GM12878 (cell line): ENCODE measurements around the gene CPLX1. TPM values are rescaled to one million over a fixed set of nuclear protein-coding genes. Genes with fewer than 3 reads are reported as not detected.

Experiments used
- ATAC-seq: fragments of 200-7000 bp; cut with Tn5 transposase; 3 replicates; pipeline ENCODE4 v1.9.1; 2020; ENCODE audit warnings: mild to moderate bottlenecking, moderate library complexity
- BruUV-seq: library from RNA; stranded (reverse); fragments of 400-500 nt; replicated peaks from 2 replicates; lab custom pipeline; 2021; lab: Mats Ljungman, UMichigan
- CTCF ChIA-PET: fragments of 300-600 bp; sonication (Branson Sonifier 250); formaldehyde crosslinking; extraction: SDS; loops from one replicate; lab custom pipeline; 2021; ENCODE audit warnings: inconsistent platforms; lab: Yijun Ruan, JAX
- POLR2A ChIA-PET: fragments of 350-600 bp; formaldehyde crosslinking; extraction: SDS; loops from one replicate; lab custom pipeline; 2021; ENCODE audit warnings: inconsistent platforms; lab: Charles Lee
- RAD21 ChIA-PET: fragments of 300-600 bp; sonication (Branson Sonifier 250); formaldehyde crosslinking; loops from one replicate; lab custom pipeline; 2023; ENCODE audit warnings: antibody characterized with exemption; ENCODE audit not compliant: unreplicated experiment; lab: Charles Lee
- SMC1A ChIA-PET: fragments of 300-600 bp; sonication (Branson Sonifier 250); formaldehyde crosslinking; loops from one replicate; lab custom pipeline; 2023; ENCODE audit not compliant: unreplicated experiment, uncharacterized antibody; lab: Charles Lee
- DNase-seq: peaks from one replicate; pipeline ENCODE4 v3.0.0-alpha.2; 2011; ENCODE audit warnings: low read depth, low spot score
- FAIRE-seq: peaks from 3 replicates; lab custom pipeline; 2011; peaks lifted over from hg19 to GRCh38; lab: Jason Lieb, UNC
- H2AFZ ChIP-seq: 2 replicates; pipeline ENCODE4 v1.6.0; 2011; ENCODE audit warnings: low read depth, low read length, control low read depth; ENCODE audit not compliant: control insufficient read depth
- H3K27ac ChIP-seq: 2 replicates; pipeline ENCODE4 v1.5.1; 2011; ENCODE audit warnings: control low read depth; ENCODE audit not compliant: control insufficient read depth, insufficient read depth
- H3K27me3 ChIP-seq, 2 experiments: replicated peaks in 1 of 2; 2 replicates each; pipeline versions ENCODE4 v1.6.0 to v1.6.1; 2011; ENCODE audit warnings: low read length in 1 of 2; ENCODE audit not compliant: control insufficient read depth in 2 of 2, insufficient read depth in 2 of 2
- H3K36me3 ChIP-seq, 2 experiments: 2 replicates each; pipeline ENCODE4 v1.5.1; 2011; ENCODE audit warnings: low read length in 1 of 2; ENCODE audit not compliant: control insufficient read depth in 2 of 2, insufficient read depth in 2 of 2
- H3K4me1 ChIP-seq: 2 replicates; pipeline ENCODE4 v1.6.1; 2011; ENCODE audit warnings: mild to moderate bottlenecking, low read length, moderate library complexity, mixed read lengths; ENCODE audit not compliant: control insufficient read depth, insufficient read depth
- H3K4me2 ChIP-seq: 2 replicates; pipeline ENCODE4 v1.6.0; 2011; ENCODE audit warnings: control low read depth; ENCODE audit not compliant: control insufficient read depth, insufficient read depth
- H3K4me3 ChIP-seq: fragments of 200-600 bp; sonication (generic); 2 replicates; pipeline ENCODE4 v1.5.1; 2016
- H3K79me2 ChIP-seq: 2 replicates; pipeline ENCODE4 v1.6.0; 2011; ENCODE audit warnings: low read length; ENCODE audit not compliant: control insufficient read depth, insufficient read depth
- H3K9ac ChIP-seq: 2 replicates; pipeline ENCODE4 v1.8.0; 2011; ENCODE audit warnings: low read length, control low read depth, mixed read lengths; ENCODE audit not compliant: control insufficient read depth, insufficient read depth
- H3K9me3 ChIP-seq: replicated peaks from 3 replicates; pipeline ENCODE4 v1.5.1; 2011; ENCODE audit warnings: mild to moderate bottlenecking, low read length; ENCODE audit not compliant: control insufficient read depth, insufficient read depth
- H4K20me1 ChIP-seq: 2 replicates; pipeline ENCODE4 v1.6.0; 2011; ENCODE audit not compliant: control insufficient read depth, insufficient read depth
- ATF7 ChIP-seq: fragments of 450-650 bp; IDR thresholded peaks from 2 replicates; pipeline ENCODE4 v1.6.1; 2016; ENCODE audit warnings: low read depth, mild to moderate bottlenecking
- BACH1 ChIP-seq: fragments of 450-650 bp; IDR thresholded peaks from 2 replicates; pipeline ENCODE4 v1.6.1; 2017; ENCODE audit warnings: mild to moderate bottlenecking, borderline replicate concordance
- BCL11A ChIP-seq: IDR thresholded peaks from 2 replicates; pipeline ENCODE4 v1.6.1; 2011; ENCODE audit warnings: low read depth, low read length
- CBX3 ChIP-seq: fragments of 200-600 bp; sonication (generic); IDR thresholded peaks from 2 replicates; pipeline ENCODE4 v1.6.1; 2016; ENCODE audit warnings: low read depth, borderline replicate concordance
- GATAD2B ChIP-seq: fragments of 450-650 bp; conservative IDR thresholded peaks from 2 replicates; pipeline ENCODE4 v1.6.1; 2017; ENCODE audit warnings: low read depth, mild to moderate bottlenecking, moderate library complexity
- IKZF2 ChIP-seq, 2 experiments: fragments of 450-650 bp; IDR thresholded peaks; 2 replicates each; pipeline ENCODE4 v1.6.1; 2017; ENCODE audit warnings: mild to moderate bottlenecking in 2 of 2, moderate library complexity in 2 of 2
- KLF5 ChIP-seq: fragments of 450-650 bp; IDR thresholded peaks from 2 replicates; pipeline ENCODE4 v1.6.1; 2014; ENCODE audit warnings: mild to moderate bottlenecking; ENCODE audit not compliant: partially characterized antibody
- MTA2 ChIP-seq: fragments of 450-650 bp; IDR thresholded peaks from 2 replicates; pipeline ENCODE4 v1.6.1; 2016; ENCODE audit warnings: low read depth, mild to moderate bottlenecking, moderate library complexity
- NFIC ChIP-seq: IDR thresholded peaks from 2 replicates; pipeline ENCODE4 v1.6.1; 2012; ENCODE audit warnings: low read depth, mild to moderate bottlenecking, inconsistent platforms, low read length, moderate library complexity
- NR2C2 ChIP-seq: IDR thresholded peaks from 2 replicates; pipeline ENCODE4 v1.6.1; 2011; ENCODE audit warnings: borderline replicate concordance, low read depth; ENCODE audit not compliant: control insufficient read depth, insufficient read length
- PAX5 ChIP-seq: IDR thresholded peaks from 2 replicates; pipeline ENCODE4 v1.6.1; 2011; ENCODE audit warnings: low read depth, low read length, borderline replicate concordance
- SMAD5 ChIP-seq: IDR thresholded peaks from 2 replicates; pipeline ENCODE4 v1.6.1; 2016; ENCODE audit warnings: antibody characterized with exemption, low read depth
- SREBF2 ChIP-seq: IDR thresholded peaks from 2 replicates; pipeline ENCODE4 v1.6.1; 2012; ENCODE audit warnings: mild to moderate bottlenecking, low read length
- WGBS: methylation state at CpG from one replicate; pipeline ENCODE4 v1.1.6; 2016; ENCODE audit warnings: low lambda C conversion rate; ENCODE audit not compliant: insufficient replicate concordance, insufficient coverage; ENCODE audit errors: missing lambda C conversion rate; 5-methylcytosine and 5-hydroxymethylcytosine counted together
- in situ Hi-C: fragments of 300-500 bp; cut with MboI; formaldehyde crosslinking; loops from 9 replicates; pipeline ENCODE4 v1.14.3; 2018; ENCODE audit warnings: mixed read lengths
- intact Hi-C: fragments of 100-400 bp; cut with micrococcal nuclease; formaldehyde crosslinking; loops from one replicate; pipeline ENCODE4 v1.14.2; 2022; ENCODE audit not compliant: unreplicated experiment
- polyA plus RNA-seq, 11 experiments: library from polyadenylated mRNA; depleted of rRNA in 4 of 11; unstranded in 6 of 11; stranded (reverse) in 5 of 11; fragments of >200 nt; fragmentation: Nextera tagmentation in 4 of 11; fragmentation: Illumina TruSeq in 1 of 11; extraction: Ambion mirVana in 4 of 11; extraction: Trizol in 1 of 11; gene quantifications; 1 replicate in 1 of 11; 2 replicates in 10 of 11; pipeline versions ENCODE4 v1.2.1 to v1.2.3, GENCODE V29; 2011 to 2016; ENCODE audit warnings: inconsistent platforms in 2 of 11, missing spikeins in 2 of 11, low read depth in 1 of 11
- total RNA-seq, 4 experiments: library from RNA; depleted of rRNA in 3 of 4; stranded (reverse); fragments of >200 nt in 3 of 4; fragmentation: Illumina TruSeq in 1 of 4; extraction: Trizol in 1 of 4; gene quantifications; 2 replicates each; pipeline versions ENCODE4 v1.2.1 to v1.2.3, GENCODE V29; 2013 to 2021
- TF ChIP-seq, protein P1 (sequence below): fragments of 450-650 bp; IDR thresholded peaks from 2 replicates; pipeline ENCODE4 v1.6.1; 2018; ENCODE audit warnings: borderline replicate concordance, mild to moderate bottlenecking; ENCODE audit not compliant: partially characterized antibody
- TF ChIP-seq, protein P2 (sequence below): IDR thresholded peaks from 2 replicates; pipeline ENCODE4 v1.6.1; 2011; ENCODE audit warnings: low read depth, mild to moderate bottlenecking, low read length, moderate library complexity, borderline replicate concordance; ENCODE audit errors: extremely low read depth
- TF ChIP-seq, protein P3 (sequence below): fragments of 450-650 bp; IDR thresholded peaks from 2 replicates; pipeline ENCODE4 v1.6.1; 2017; ENCODE audit warnings: antibody characterized with exemption, mild to moderate bottlenecking, moderate library complexity

CPLX1 gene
- total and polyA plus RNA-seq, 10 of the 15 experiments (the other 5 are each of a cell fraction or from before 2014, with no cell fraction given), result 0.04 to 1.2 (median 0.13) TPM; not detected in 5

DNA sequence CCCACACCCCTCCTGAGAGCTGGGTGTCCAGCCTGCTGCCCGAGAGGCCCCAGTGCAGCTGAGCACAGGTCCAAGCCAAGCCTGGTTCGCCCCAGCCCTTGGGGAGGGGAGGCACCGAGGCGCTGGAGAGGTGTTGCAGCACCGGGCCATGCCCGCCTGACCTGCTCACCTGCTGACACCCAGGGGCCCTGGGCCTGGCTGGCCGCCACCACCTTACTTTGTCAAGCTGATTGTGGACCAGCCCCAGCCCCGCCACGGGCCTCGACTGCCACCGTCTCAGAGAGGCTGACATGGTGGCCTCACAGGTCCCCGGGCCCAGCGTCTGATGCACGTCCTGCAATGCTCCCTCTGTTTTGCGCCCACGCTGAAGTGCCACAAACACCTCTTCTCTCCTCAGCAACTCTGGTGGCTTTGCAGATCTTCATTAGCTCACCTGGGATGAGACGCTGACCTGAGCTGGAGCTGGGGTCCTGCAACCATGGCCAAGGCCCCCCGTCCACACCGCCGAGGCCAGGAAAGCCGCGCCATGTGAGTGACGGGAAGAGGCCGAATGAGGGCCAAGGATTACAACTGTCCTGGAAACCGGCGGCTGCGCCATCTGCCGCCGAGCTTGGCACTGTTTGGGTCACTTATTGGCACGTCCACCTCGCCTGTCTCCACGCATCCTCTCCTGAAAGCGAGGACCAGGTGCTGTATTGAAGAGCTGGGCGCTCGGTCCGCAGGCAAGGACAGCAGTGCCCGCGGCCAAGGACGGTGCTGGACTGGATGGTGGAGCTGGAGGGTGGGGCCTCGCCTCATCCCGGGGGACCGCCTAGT lies 7.6 kb downstream of the CPLX1 start:
- 55% methylated on average over 42 of the region's 42 CpGs for WGBS
- TF ChIP-seq, protein P1, sequence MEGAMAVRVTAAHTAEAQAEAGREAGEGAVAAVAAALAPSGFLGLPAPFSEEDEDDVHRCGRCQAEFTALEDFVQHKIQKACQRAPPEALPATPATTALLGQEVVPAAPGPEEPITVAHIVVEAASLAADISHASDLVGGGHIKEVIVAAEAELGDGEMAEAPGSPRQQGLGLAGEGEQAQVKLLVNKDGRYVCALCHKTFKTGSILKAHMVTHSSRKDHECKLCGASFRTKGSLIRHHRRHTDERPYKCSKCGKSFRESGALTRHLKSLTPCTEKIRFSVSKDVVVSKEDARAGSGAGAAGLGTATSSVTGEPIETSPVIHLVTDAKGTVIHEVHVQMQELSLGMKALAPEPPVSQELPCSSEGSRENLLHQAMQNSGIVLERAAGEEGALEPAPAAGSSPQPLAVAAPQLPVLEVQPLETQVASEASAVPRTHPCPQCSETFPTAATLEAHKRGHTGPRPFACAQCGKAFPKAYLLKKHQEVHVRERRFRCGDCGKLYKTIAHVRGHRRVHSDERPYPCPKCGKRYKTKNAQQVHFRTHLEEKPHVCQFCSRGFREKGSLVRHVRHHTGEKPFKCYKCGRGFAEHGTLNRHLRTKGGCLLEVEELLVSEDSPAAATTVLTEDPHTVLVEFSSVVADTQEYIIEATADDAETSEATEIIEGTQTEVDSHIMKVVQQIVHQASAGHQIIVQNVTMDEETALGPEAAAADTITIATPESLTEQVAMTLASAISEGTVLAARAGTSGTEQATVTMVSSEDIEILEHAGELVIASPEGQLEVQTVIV, result no peak
- TF ChIP-seq, protein P2, sequence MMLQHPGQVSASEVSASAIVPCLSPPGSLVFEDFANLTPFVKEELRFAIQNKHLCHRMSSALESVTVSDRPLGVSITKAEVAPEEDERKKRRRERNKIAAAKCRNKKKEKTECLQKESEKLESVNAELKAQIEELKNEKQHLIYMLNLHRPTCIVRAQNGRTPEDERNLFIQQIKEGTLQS, result no peak
- TF ChIP-seq PAX5 (no peak), CBX3 (no peak), GATAD2B (no peak), SREBF2 (no peak), BCL11A (no peak), NR2C2 (no peak), KLF5 (no peak), NFIC (no peak), ATF7 (no peak), MTA2 (no peak), SMAD5 (no peak), IKZF2 (IDR thresholded peaks at IDR 0.05) (no peak), BACH1 (no peak)
- TF ChIP-seq, protein P3, sequence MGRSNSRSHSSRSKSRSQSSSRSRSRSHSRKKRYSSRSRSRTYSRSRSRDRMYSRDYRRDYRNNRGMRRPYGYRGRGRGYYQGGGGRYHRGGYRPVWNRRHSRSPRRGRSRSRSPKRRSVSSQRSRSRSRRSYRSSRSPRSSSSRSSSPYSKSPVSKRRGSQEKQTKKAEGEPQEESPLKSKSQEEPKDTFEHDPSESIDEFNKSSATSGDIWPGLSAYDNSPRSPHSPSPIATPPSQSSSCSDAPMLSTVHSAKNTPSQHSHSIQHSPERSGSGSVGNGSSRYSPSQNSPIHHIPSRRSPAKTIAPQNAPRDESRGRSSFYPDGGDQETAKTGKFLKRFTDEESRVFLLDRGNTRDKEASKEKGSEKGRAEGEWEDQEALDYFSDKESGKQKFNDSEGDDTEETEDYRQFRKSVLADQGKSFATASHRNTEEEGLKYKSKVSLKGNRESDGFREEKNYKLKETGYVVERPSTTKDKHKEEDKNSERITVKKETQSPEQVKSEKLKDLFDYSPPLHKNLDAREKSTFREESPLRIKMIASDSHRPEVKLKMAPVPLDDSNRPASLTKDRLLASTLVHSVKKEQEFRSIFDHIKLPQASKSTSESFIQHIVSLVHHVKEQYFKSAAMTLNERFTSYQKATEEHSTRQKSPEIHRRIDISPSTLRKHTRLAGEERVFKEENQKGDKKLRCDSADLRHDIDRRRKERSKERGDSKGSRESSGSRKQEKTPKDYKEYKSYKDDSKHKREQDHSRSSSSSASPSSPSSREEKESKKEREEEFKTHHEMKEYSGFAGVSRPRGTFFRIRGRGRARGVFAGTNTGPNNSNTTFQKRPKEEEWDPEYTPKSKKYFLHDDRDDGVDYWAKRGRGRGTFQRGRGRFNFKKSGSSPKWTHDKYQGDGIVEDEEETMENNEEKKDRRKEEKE, result no peak

More for the DNA sequence above, 7.6 kb downstream of the CPLX1 start:
- DNase-seq (no peak), FAIRE-seq (no peak), ATAC-seq (no peak)
- BruUV-seq, result no TSS peak
- Histone ChIP-seq H3K4me3 (no peak overlapping the region), H3K36me3 (no peaks in the 10 kb centered on the region), H2AFZ (no peak overlapping the region), H3K4me1 (no peaks in the 10 kb centered on the region), H3K27ac (no peak overlapping the region), H3K79me2 (no peaks in the 10 kb centered on the region), H4K20me1 (no peaks in the 10 kb centered on the region), H3K9ac (no peak overlapping the region), H3K9me3 (no peaks in the 10 kb centered on the region; the same call in 2 of the 3 replicates), H3K4me2 (no peak overlapping the region), H3K27me3 (no peaks in the 10 kb centered on the region; a peak in 1 of 4 replicates)
- ChIA-PET RAD21 (no interaction called here), POLR2A (no interaction called here), CTCF (interaction anchor here (1.2 kb wide), 1 partner anchor 76 kb away, joined by 3 read pairs; no protein-coding TSS in a partner anchor), SMC1A (no interaction called here)
- intact Hi-C loops (no loop called here), in situ Hi-C loops (no loop called here)
